A549 (cell line): ENCODE data around the gene ORMDL1.

ENCODE experiments used
- EHMT2 ChIP-seq: fragments of 200-600 bp; sonication (generic); IDR thresholded peaks from 2 replicates; pipeline ENCODE4 v1.6.1; 2016; ENCODE audit warnings: antibody characterized with exemption, low read depth, mild to moderate bottlenecking, moderate library complexity
- ESRRA ChIP-seq: fragments of 150-350 bp; IDR thresholded peaks from 2 replicates; pipeline ENCODE4 v1.6.1; 2014; ENCODE audit warnings: mild to moderate bottlenecking, low read length, borderline replicate concordance
- JUN ChIP-seq, 2 experiments: fragments of >200 bp; sonication (Bioruptor Twin); formaldehyde crosslinking; IDR thresholded peaks; 2 replicates in 1 of 2; 3 replicates in 1 of 2; pipeline ENCODE4 v1.6.1; 2016 to 2017
- RAD21 ChIP-seq, 2 experiments: fragments of >200 bp in 1 of 2; sonication (Bioruptor Twin) in 1 of 2; formaldehyde crosslinking in 1 of 2; IDR thresholded peaks in 1 of 2; conservative IDR thresholded peaks in 1 of 2; 2 replicates in 1 of 2; 3 replicates in 1 of 2; pipeline ENCODE4 v1.6.1; 2012 to 2018; ENCODE audit warnings: inconsistent platforms in 1 of 2
- RFX5 ChIP-seq: fragments of 450-650 bp; IDR thresholded peaks from 2 replicates; pipeline ENCODE4 v1.7.1; 2014; ENCODE audit warnings: antibody characterized with exemption, mild to moderate bottlenecking, moderate library complexity
- TF ChIP-seq, protein P1 (sequence below): fragments of >200 bp; sonication (Bioruptor Twin); formaldehyde crosslinking; IDR thresholded peaks from 3 replicates; pipeline ENCODE4 v1.5.1; 2016
- TF ChIP-seq, protein P2 (sequence below): fragments of 450-650 bp; IDR thresholded peaks from 2 replicates; pipeline ENCODE4 v1.6.1; 2014; ENCODE audit warnings: antibody characterized with exemption

GRCh38 chr2:189783927-189784867, at the start of gene ORMDL1, which contains the start of gene PMS1:
- TF ChIP-seq JUN (IDR thresholded peaks at IDR 0.05) (peak; percentile 82 to 90), EHMT2 (no peak), RAD21 (conservative IDR thresholded peaks at IDR 0.05 in 1 of 2, IDR thresholded peaks at IDR 0.05 in 1 of 2) (no peak), RFX5 (no peak), ESRRA (no peak)
- TF ChIP-seq, protein P1, sequence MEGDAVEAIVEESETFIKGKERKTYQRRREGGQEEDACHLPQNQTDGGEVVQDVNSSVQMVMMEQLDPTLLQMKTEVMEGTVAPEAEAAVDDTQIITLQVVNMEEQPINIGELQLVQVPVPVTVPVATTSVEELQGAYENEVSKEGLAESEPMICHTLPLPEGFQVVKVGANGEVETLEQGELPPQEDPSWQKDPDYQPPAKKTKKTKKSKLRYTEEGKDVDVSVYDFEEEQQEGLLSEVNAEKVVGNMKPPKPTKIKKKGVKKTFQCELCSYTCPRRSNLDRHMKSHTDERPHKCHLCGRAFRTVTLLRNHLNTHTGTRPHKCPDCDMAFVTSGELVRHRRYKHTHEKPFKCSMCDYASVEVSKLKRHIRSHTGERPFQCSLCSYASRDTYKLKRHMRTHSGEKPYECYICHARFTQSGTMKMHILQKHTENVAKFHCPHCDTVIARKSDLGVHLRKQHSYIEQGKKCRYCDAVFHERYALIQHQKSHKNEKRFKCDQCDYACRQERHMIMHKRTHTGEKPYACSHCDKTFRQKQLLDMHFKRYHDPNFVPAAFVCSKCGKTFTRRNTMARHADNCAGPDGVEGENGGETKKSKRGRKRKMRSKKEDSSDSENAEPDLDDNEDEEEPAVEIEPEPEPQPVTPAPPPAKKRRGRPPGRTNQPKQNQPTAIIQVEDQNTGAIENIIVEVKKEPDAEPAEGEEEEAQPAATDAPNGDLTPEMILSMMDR = no peak
- TF ChIP-seq, protein P2, sequence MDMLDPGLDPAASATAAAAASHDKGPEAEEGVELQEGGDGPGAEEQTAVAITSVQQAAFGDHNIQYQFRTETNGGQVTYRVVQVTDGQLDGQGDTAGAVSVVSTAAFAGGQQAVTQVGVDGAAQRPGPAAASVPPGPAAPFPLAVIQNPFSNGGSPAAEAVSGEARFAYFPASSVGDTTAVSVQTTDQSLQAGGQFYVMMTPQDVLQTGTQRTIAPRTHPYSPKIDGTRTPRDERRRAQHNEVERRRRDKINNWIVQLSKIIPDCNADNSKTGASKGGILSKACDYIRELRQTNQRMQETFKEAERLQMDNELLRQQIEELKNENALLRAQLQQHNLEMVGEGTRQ = no peak
